IPS DF 4.7 (cell line): ENCODE measurements around the gene TMEM150A.
"Not testable (repeated sequence)": the region's sequence is repeated elsewhere in the genome, so short reads cannot be mapped to it uniquely, and the experiment has no call there.

ENCODE experiments used
- DNase-seq: peaks from one replicate; pipeline ENCODE4 v3.0.0-alpha.2; 2013; ENCODE audit warnings: low spot score; ENCODE audit errors: extremely low read depth

TMEM150A gene

DNA sequence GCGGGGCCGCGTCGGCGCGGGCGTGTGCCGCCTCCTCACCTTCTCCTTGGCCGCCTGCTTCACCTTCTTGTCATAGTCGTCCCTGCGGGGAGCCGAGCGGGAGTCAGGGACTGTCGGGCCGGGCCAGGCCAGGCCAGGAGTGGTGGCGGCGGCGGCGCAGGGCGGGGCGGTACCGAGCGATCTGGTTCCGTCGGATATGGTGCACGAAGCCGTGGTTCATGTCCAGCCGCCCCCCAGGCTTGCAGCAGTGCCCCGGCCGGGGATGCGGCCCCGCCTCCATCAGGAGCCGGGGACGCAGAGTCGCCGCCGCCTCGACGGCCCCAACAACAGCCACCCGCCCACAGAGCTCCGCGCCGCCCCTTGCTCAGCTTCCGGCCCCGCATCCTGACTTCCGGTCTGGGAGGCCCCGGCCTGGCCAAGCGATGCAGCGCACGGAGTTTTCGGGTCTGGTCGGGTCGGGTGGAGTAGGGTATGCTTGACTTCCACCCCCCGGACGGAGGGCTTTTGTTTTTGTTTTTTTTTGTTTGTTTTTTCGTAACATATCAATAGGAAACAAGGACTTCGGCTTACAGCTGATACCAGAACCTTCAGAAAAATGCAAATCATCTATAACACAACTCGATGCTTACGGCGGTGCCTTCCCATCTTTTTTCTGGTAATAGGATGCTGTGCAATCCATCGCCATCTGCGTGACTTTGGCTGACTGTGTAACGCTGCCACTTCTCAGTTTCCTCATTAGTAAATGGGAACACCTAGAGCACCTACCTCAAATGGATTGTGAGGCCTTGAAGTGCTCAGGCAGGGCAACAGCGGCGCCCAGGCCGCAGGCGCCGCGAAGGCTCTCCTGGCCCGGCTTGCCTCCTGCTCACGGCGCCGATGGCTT is 9.4 kb upstream of the TMEM150A start, which contains the start of gene C2orf68:
Gene C2orf68, minus strand, starts transcription at position 362 of the 883 bp plus-strand sequence. Its CDS starts 82 bp downstream, at position 280.
- no peak for DNase-seq

DNA sequence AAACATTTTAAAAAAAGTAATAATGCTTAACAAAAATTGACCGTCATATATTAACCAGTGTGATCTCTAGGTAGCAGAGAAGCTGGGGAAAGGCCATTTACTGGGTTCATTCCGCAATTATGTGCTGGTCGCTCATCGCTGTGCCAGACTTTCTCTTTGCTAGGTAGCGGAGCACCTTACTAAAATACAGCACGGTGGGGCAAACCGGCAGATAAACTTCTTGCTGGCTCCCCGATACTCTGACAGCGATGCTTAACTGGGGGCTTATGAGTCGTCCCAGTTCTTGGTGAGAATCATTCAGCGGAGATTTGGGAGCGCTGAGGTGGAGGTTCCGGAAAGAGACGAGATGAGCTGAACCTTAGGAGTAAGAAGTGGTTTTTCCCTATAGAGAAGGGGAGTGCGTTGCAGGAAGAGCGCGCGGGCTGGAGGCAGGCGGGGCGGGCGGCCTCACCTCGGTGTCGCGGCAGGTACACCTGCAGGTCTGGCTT is 8.8 kb upstream of the TMEM150A start:
- DNase-seq = no peak

DNA sequence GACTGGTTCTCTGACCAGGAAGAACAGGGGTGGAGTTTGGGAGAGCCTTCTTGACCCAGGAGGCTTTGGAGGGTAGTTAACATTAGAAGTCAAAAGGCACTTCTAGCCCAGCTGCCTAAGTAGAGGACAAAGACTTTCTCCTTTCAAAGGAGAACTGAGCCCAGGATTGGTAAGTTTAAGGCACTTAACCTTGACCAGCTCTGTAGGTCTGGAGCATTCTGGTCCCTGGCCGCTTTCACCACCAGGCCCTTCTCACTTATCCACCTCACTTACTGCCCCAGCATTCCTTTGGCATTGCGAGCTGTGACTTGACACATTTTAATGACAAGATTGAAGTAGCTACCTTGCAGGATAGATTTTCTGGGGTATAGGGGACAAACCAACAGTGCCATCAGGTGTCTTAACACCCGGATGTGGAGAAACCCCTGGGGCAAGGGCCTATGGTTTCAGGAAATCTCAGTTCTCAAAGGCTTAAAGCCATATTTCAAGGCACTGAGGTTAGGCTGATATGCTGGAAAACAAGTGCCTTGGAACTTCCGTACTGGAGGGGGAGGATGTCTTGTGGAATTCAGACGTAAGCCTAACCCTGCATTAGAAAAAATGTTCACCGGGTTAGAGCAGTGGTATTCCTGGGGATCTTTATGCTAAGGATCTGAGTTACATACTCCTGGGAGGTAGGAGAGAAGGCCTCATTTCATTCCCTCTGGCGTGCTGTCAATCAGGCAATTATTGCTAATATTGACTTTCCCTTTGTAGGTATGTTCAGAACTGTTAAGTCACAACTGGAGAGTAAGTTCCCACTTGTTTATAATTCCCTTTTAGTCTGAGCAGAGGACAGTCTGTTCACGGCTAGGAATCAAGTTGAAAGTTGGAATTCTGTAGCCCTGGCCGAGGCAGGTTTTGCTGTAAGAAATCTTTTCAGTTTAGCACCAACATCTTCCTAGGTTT is 5.0 kb upstream of the TMEM150A start:
- no peak for DNase-seq

DNA sequence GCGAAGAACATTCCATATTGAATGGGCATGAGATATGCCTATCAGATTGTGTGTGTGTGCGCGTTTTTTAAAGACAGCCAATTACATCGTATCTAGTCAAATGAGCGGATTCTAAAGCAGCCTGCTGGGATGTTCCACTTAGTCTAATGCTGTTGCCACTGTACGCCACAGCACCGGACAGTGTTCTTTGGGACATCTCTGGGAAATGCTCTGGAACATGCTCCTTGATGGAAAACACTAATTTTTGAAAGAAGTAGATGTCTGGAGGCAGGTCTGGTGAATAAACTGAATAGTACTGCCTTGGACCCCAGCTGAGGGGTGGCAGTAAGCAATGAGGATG is 3.6 kb upstream of the TMEM150A start:
- DNase-seq = no peak

DNA sequence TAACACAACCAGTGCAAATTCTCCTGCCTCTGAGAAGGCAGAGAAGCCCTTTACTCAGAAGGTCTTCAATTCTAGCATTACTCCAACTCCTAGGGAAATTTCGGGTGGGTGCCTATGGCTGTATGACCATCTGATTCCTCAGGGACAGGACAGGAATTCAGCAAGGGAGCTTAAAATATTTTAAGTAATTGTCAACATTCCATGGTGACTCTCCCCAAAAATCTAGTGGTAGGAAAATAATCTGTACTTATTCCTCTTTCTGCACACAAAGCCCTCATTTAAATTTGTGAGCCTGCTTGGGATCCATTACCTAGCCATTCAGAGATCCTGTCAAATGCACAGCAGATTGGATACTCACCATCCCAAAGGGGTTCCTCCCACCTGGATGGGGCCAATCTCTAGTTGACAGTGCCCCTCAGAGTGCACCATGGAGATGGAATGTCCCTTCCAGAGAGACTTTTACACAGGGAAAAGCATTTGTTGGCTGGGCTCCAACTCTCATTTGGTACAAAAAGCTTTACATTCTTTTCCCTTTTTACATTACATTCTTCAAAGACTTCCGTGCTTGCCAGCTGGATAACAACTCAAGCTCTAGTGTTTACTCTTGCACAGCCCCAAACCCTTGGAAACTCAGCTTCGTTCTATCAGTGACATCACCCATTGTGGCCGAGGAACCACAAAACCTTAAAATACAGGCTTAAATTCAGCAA is 3.1 kb upstream of the TMEM150A start:
- no peak for DNase-seq

DNA sequence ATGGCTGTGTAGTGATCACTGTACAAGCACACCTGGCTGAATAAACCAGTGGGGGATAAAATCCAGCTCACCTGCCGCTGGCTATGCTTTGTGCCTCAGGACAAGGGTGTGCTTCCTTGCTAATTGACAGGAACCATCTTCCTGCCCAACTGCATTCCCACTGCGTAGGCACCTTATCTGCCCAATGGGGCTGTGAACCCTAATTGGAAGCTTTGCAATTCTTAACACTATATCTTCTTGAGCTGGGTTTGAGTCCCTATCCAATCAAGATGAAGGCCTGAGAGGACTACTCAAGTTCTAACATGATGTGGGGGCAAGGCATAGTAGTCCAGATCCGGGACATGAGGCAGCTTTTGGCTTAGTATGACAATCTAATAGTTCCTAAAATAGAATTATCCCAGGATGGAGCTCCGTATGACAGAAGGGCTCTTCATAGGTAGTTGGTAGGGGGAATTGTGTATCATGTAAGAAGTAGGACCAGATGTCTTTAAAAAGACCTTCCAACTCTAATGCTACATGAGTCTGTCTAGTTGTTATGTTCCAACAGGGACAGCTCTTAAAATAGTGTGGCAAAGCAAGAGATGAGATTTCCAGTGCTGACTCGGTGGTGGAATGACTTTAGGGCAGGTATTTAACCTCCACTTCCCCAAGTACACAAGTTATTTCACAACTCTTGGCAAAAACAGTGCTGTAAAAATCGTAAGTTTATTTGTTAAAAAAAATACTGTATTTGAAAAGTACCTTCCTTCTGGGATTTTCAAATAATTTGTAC is 2.3 kb upstream of the TMEM150A start:
- no peak for DNase-seq

DNA sequence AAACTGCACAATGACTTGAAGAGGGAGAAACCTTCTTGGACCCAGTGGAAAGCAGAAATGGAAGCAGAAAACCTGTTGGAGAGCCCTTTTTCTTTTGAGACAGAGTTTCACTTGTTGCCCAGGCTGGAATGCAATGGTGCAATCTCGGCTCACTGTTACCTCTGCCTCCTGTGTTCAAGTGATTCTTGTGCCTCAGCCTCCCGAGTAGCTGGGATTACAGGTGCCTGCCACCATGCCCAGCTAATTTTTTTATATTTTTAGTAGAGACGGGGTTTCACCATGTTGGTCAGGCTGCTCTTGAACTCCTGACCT is 1.6 kb upstream of the TMEM150A start:
- DNase-seq = not testable (repeated sequence)

DNA sequence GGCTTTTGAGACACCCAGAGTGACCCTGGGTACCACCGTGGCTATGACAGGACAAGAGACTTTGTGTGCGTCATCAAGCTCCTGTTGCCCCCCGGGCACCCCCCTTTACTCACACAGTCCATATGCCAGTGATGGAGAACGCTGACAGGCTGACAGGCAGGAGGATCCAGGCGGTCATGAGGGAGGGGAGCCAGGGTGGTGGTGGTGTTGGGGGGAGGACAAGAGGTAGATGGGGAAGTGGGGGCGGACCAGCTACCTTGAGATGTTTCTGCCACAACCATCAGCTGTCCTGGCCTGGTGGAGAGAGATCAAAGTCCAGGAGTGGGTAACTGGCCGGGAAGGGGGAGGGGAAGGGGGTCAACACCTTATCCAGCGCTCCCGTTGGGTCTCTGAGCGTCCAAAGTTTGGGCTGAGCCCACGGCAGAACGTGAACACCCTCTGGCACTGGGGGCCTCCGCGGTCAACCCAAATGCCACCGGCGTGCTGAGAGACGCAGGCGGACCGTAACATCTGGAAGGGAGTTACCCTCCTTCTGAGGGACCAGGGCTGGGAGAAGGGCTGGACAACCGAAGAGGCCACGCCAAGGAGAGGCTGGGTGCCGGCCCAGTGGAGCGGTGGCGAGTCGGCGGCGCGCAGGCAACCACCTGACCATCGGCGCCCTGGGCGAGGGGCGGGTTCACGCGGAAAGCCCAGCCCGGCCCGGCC is 575 bp downstream of the TMEM150A start:
- no peak for DNase-seq

DNA sequence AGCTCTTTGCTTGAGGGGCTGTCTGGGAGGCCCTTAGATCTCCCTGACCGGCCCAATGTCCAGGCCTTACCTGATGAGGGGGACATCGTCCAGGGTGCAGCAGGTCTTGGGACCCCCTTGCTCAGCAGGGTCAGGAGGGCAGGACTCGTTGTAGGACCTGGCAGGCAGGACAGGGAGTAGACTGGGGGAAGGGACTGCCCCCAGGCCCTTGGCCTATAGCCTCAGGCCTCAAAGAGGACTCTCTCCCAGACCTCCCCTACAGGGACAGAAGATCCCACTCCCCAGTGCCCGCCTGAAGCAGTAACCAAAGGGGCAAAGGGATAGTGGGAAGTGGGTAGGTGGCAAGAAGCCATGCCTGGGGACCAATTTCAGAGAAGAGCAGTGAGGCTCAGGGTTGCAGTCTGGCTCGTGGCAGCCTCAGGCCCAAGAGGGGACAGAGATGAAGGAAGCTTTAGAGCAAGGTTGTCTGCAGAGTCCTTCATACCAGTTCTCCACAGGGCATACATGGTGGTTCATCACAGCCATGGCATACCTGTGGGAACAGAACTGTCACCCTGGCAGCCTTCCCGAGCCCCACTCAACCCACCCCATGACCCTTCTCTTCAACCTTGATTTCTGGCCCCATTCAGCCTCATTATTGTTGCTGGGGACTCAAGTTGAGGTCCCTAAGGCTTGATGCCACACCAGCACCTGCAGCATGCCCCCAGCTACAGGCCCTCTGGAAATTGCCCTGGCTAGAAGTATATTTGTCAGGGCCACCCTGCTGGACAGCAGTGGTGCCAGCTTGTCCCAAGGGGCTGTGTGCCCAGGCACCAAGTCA is 1.3 kb downstream of the TMEM150A start:
- no peak for DNase-seq

DNA sequence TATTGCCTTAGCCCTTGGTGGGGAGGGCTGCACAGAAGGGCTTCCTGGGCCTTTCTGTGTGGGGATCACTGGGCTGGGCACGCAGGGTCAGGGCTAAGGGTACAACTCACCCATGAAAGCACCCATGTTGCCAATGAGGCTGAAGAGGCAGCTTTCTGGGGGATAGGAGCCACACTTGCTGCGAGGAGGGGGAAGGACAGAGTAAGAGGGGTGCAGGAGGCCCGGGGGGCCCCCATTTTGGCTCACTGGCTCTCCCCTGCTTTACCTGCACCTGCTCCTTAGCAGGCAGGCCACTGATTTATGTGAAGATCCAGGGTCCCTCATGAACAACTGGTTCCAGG is 2.3 kb downstream of the TMEM150A start:
- DNase-seq = no peak

DNA sequence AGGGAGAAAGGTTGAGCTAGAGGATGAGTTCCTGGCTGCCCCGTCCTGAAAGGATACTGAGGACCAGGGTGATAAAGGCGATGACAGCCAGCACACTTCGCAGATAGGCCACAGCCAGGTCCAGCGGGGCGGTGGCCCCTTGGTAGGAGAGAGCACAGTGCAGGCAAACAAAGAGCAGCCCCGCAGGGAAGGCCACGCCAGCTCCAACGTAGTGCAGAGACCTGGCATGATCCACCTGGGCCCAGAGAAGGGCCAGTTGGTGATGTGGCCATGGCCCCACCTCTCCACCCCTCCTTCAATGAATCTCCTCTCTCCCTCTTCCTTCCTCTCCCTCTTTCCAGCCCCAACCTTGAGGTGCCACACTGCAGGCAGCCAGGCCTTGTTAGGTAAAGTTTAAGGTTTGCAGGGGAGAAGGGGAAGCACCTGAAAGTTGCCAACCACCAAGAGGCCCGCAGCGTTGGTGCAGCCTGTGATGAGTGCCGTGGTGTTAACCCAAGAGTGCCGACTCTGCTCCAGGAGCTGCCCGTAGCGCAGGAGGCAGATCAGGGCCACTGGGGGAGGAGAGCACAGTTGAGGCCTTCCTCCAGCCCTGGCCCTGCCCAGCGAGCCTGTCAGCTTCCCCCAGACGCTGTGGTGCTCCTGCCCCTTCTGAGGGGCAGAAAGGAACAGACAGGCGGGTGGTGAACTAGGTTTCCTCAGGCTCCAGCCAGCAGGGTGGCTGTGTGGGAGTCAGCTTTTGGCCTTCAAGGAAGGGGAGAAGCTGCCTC is 2.8 kb downstream of the TMEM150A start:
- DNase-seq = no peak

DNA sequence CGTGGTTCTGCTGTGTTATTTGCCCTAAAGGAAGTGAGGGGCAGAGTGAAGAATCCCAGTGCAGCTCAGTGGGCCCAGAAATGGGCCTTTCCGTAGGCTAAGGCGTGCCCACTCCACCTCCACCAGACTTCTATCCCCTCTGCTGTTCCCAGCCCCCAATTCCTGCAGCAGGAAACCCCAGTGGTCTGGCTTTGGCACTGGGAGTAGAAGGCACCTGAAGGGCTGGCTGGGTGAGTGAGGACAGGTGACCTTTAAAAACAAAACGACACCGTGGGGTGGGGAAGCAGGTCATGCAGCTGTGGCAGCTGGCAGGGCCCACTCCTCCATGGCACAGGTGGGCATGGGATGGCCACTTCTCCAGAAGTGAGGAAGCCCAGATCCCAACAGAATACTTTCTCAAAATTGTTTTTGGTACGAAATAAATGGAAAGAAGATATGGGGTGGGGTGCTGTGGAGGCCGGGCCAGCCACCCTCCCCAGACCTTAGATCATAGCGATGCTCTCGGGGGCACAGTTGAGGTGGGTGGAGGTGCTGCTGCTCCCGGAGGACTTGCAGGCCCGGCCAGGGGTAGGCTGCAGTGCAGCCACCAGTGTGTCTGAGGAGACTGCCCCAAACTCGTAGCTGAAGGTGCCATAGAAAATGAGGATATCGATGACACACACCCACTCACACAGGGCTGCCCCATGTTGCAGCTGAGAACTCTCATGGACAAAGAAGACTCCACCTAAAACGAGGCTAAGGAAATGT is 3.7 kb downstream of the TMEM150A start:
- DNase-seq = no peak

DNA sequence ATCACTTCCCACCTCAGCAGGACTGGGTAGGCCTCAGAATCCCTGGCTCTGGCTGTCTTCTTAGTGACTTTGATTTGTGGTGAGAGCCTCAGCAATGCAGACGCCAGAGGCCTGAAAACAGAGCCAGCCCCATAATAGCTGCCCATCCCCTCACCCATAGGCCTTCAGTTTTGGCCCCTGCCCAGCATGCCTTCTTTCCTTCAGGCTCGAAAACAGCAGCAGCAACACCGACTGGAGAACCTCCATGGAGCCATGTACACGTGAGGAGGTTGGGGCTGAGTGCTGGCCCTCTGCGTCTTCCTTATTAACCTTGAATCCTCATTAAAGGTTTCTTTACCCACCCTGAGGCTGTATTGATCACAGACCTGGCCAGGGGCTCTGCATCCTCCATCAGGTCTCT is 5.3 kb downstream of the TMEM150A start:
- no peak for DNase-seq

DNA sequence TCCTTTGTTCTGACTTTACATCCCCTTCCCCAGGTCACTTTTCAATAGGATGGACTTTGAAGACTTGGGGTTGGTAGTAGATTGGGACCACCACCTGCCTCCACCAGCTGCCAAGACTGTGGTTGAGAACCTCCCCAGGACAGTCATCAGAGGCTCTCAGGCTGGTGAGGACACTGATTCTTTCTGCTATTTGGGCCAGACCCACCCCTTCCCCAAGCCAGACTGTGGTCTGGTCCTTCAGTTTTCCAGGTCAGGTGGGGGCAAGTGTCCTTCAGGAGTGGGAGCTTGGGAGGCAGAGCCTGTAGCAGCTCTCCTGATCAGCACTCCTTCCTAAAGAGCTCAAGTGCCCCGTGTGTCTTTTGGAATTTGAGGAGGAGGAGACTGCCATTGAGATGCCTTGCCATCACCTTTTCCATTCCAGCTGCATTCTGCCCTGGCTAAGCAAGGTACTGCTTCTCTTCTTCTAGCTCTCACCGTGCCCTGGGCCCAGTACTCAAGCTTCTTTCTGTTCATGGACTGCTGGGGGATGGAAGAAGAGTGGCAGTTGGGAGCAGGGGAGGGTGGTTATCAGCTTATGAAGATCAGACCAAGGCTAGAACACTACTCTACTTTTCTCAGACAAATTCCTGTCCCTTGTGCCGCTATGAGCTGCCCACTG is 5.9 kb downstream of the TMEM150A start:
- DNase-seq = no peak

DNA sequence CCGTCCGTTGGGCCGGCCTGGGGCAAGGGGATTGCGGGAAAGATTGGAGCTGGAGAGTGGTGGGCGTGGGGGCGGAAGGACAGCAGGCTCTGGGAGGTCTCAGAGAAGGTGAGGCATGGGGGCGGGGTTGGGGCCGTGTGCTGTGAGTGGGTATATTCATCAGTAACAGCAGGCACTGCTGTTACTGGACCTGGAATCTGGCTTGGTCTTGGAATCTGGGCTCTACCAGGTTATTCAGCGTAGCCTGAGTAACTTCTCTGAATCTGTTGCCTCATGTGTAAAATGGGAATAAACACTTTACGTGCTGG is 6.5 kb downstream of the TMEM150A start:
- no peak for DNase-seq

DNA sequence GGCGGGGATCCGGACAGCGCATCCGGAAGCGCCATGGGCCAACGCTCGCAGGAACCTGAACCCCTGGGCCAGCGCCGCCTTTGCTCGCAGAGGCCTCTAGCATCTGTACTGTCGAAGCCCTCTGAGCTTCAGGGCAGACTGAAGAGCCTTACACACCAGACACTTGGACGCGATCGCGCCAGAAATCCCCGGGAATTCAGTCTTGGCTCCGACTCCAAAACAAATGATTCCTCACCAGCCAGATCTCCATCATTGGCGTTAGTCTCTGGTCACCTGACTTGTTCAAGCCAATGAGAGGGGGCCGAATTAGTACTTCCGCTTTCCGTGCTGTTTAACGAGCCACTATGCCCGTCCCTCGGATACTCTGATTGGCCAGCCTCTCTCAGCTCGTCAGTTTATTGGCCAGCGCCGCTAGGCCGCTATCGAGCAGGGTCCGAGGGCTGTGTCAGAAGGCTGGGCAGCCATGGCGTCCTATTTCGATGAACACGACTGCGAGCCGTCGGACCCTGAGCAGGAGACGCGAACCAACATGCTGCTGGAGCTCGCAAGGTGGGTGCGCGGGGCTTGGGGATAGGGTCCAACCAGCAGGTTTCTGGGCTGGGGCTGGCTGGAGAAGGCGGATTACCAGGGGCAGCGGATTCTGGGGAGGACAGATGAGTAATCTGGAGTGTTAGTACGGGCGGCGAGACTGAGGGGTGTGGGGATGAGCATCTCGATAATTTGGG is 7.0 kb downstream of the TMEM150A start, which contains the start of gene RNF181:
Gene RNF181, plus strand, starts transcription at position 445 of the 725 bp plus-strand sequence. Its CDS starts 19 bp downstream, at position 464.
- DNase-seq = peak; percentile 97
